ENCODE results near the gene CFAP70. TPM values are rescaled to one million over a fixed set of nuclear protein-coding genes. Genes with fewer than 3 reads are reported as not detected.
"Not testable (repeated sequence)": the region's sequence is repeated elsewhere in the genome, so short reads cannot be mapped to it uniquely, and the experiment has no call there.

Gene CFAP70
- total RNA-seq, 2 experiments from 2014 or later: 0.58 to 0.71 TPM

DNA sequence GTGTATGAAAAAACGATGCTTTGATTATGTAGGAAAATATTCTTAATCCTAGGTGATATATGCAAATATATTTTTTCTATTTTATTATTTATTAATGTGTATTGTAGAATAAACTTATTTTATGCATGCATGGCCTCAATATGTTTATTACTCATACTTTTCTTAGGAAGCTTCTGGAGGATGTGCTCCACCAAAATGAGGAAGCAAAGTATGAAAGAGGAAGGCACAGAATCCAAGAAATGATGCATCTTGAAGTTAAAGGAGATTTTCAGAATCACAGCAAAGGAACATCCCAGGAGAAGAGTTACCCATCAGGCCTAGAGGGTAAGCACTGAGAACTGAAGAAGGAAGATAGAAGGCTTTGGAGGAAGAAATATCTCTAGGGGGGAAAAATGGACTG lies 71.2 kb downstream of the CFAP70 start:
- ATAC-seq (no peak), DNase-seq (no peak)
- H3K4me3 Mint-ChIP-seq: no peak overlapping the region
- intact Hi-C loops (cut with DNase I, micrococcal nuclease): no loop called here
- H3K9me3 Mint-ChIP-seq (ENCODE audit: low read depth): no peaks in the 10 kb centered on the region
- H3K27me3 Mint-ChIP-seq: no peaks in the 10 kb centered on the region
- H3K36me3 Mint-ChIP-seq (ENCODE audit: low read depth): peaks cover 7% of the 10 kb centered on the region
- ChIA-PET CTCF (no interaction called here), POLR2A (no interaction called here)
- H3K27ac Mint-ChIP-seq: no peak overlapping the region
- no peaks in the 10 kb centered on the region for H3K4me1 Mint-ChIP-seq

DNA sequence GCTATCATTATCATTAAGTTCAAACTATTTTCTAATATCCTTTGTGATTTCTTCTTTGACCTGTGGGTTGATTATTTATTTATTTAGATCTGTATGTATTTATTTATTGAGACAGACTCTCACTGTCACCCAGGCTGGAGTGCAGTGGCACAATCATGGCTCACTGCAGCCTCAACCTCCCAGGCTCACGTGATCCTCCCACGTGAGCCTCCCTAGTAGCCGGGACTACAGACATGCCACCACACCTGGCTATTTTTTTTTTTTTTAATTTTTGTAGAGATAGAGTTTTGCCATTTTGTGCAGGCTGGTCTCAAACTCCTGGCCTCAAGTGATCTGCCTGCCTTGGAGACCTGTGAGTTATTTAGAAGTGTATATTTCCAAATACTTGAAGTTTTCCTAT lies 77.6 kb downstream of the CFAP70 start:
- DNase-seq (no peak), ATAC-seq (no peak)
- no peak overlapping the region for H3K4me3 Mint-ChIP-seq
- ChIA-PET POLR2A (interaction anchor here (0.6 kb wide), 1 partner anchor 119 kb away, joined by 4 read pairs; no protein-coding TSS in a partner anchor), CTCF (no interaction called here)
- H3K4me1 Mint-ChIP-seq: no peaks in the 10 kb centered on the region
- no peak overlapping the region for H3K27ac Mint-ChIP-seq
- no peaks in the 10 kb centered on the region for H3K9me3 Mint-ChIP-seq (ENCODE audit: low read depth)
- H3K27me3 Mint-ChIP-seq: no peaks in the 10 kb centered on the region
- intact Hi-C loops (cut with DNase I, micrococcal nuclease): no loop called here
- H3K36me3 Mint-ChIP-seq (ENCODE audit: low read depth): no peaks in the 10 kb centered on the region

- ChIA-PET CTCF (interaction anchor here (1.0 to 2.1 kb wide), 8 partner anchors 8 to 380 kb away, joined by 3 to 20 read pairs (median 4); partner anchors contain the start of genes DNAJC9 and MRPS16), POLR2A (interaction anchor here (1.0 kb wide), 1 partner anchor 18 kb away, joined by 4 read pairs; the partner anchor contains the start of gene DNAJC9)
- intact Hi-C loops (cut with DNase I, micrococcal nuclease): loop anchor here in 1 of 2 experiments (1.0 kb wide), 1 partner anchor 380 kb away; no protein-coding TSS in a partner anchor
Measured at GRCh38 chr10:73264423-73264822, 94.2 kb downstream of the CFAP70 start.

GRCh38 chr10:73263693-73264347 lies 94.8 kb downstream of the CFAP70 start:
- DNase-seq: peak; percentile 7
- Mint-ChIP-seq H3K27ac (no peak overlapping the region), H3K9me3 (ENCODE audit: low read depth) (peaks cover 5% of the 10 kb centered on the region), H3K36me3 (ENCODE audit: low read depth) (no peaks in the 10 kb centered on the region), H3K4me3 (no peak overlapping the region), H3K4me1 (peaks cover 3% of the 10 kb centered on the region), H3K27me3 (no peaks in the 10 kb centered on the region)
- ATAC-seq: no peak
- intact Hi-C loops (cut with DNase I, micrococcal nuclease): loop anchor here in 1 of 2 experiments (1.0 kb wide), 1 partner anchor 380 kb away; no protein-coding TSS in a partner anchor
- ChIA-PET POLR2A (interaction anchor here (1.0 kb wide), 1 partner anchor 17 kb away, joined by 4 read pairs; the partner anchor contains the start of gene DNAJC9), CTCF (interaction anchor here (1.0 to 2.1 kb wide), 10 partner anchors 8 to 381 kb away, joined by 3 to 20 read pairs (median 4); partner anchors contain the start of genes DNAJC9 and MRPS16)

More at GRCh38 chr10:73264423-73264822, 94.2 kb downstream of the CFAP70 start:
- Mint-ChIP-seq H3K4me1 (peaks cover 3% of the 10 kb centered on the region), H3K9me3 (ENCODE audit: low read depth) (no peaks in the 10 kb centered on the region), H3K36me3 (ENCODE audit: low read depth) (no peaks in the 10 kb centered on the region), H3K27me3 (no peaks in the 10 kb centered on the region), H3K4me3 (no peak overlapping the region), H3K27ac (no peak overlapping the region)
- DNase-seq (no peak), ATAC-seq (no peak)

GRCh38 chr10:73262880-73263555 lies 95.6 kb downstream of the CFAP70 start:
- H3K36me3 Mint-ChIP-seq (ENCODE audit: low read depth): no peaks in the 10 kb centered on the region
- H3K4me1 Mint-ChIP-seq: peaks cover 3% of the 10 kb centered on the region
- ChIA-PET POLR2A (interaction anchor here (1.8 kb wide), 1 partner anchor 10 kb away, joined by 3 read pairs; the partner anchor contains the start of gene MRPS16), CTCF (interaction anchor here (0.7 to 2.1 kb wide), 5 partner anchors 9 to 511 kb away, joined by 3 to 20 read pairs (median 3); partner anchors contain the start of gene MRPS16)
- no peak overlapping the region for H3K4me3 Mint-ChIP-seq
- intact Hi-C loops (cut with DNase I, micrococcal nuclease): no loop called here
- H3K9me3 Mint-ChIP-seq (ENCODE audit: low read depth): peaks cover 7% of the 10 kb centered on the region
- H3K27ac Mint-ChIP-seq: no peak overlapping the region
- no peaks in the 10 kb centered on the region for H3K27me3 Mint-ChIP-seq
- DNase-seq: no peak
- ATAC-seq: no peak

GRCh38 chr10:73262105-73262730 lies 96.4 kb downstream of the CFAP70 start:
- H3K27ac Mint-ChIP-seq: no peak overlapping the region
- H3K27me3 Mint-ChIP-seq: no peaks in the 10 kb centered on the region
- DNase-seq (no peak), ATAC-seq (no peak)
- POLR2A ChIA-PET: interaction anchor here (1.8 kb wide), 1 partner anchor 9 kb away, joined by 3 read pairs; the partner anchor contains the start of gene MRPS16
- intact Hi-C loops (cut with DNase I, micrococcal nuclease): no loop called here
- peaks cover 7% of the 10 kb centered on the region for H3K9me3 Mint-ChIP-seq (ENCODE audit: low read depth)
- CTCF ChIA-PET: interaction anchor here (2.2 kb wide), 1 partner anchor 10 kb away, joined by 6 read pairs; the partner anchor contains the start of gene MRPS16
- H3K36me3 Mint-ChIP-seq (ENCODE audit: low read depth): no peaks in the 10 kb centered on the region
- no peak overlapping the region for H3K4me3 Mint-ChIP-seq
- peaks cover 3% of the 10 kb centered on the region for H3K4me1 Mint-ChIP-seq

DNA sequence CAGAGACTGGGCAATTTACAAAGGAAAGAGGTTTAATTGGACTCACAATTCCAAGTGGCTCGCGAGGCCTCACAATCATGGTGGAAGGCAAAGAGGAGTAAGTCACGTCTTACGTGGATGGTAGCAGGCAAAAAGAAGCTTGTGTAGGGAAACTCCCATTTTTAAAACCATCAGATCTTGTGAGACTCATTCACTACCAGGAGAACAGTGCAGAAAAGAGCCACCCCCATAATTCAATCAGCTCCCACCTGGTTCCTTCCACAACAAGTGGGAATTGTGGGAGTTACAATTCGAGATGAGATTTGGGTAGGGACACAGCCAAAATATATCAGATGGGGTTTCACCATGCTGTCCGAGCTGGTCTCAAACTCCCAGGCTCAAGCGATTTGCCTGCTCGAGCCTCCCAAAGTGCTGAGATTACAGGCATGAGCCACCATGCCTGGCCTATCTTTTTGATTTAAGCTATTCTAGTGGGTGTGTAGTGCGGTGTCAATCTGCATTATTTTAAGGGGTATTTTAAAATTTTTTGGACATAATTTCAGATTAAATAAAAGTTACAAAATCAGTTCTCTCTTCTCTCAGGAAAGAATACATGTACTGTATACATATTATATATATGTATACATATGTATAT lies 97.2 kb downstream of the CFAP70 start:
- H3K36me3 Mint-ChIP-seq (ENCODE audit: low read depth): no peaks in the 10 kb centered on the region
- no peak overlapping the region for H3K27ac Mint-ChIP-seq
- intact Hi-C loops (cut with DNase I, micrococcal nuclease): no loop called here
- no peaks in the 10 kb centered on the region for H3K27me3 Mint-ChIP-seq
- H3K4me1 Mint-ChIP-seq: peaks cover 3% of the 10 kb centered on the region
- peaks cover 7% of the 10 kb centered on the region for H3K9me3 Mint-ChIP-seq (ENCODE audit: low read depth)
- DNase-seq (no peak), ATAC-seq (no peak)
- H3K4me3 Mint-ChIP-seq: no peak overlapping the region
- ChIA-PET CTCF (interaction anchor here (0.6 to 2.2 kb wide), 3 partner anchors 9 to 268 kb away, joined by 3 to 6 read pairs (median 3); partner anchors contain the start of gene MRPS16), POLR2A (interaction anchor here (0.6 to 1.8 kb wide), 2 partner anchors 9 to 17 kb away, joined by 3 read pairs; partner anchors contain the start of gene MRPS16)

- H3K4me3 Mint-ChIP-seq, CTCF ChIA-PET: not testable (repeated sequence)
Measured at GRCh38 chr10:73258612-73259011, 100.1 kb downstream of the CFAP70 start.

GRCh38 chr10:73253225-73253555 lies 105.5 kb downstream of the CFAP70 start:
- H3K4me1 Mint-ChIP-seq: peaks cover 26% of the 10 kb centered on the region
- no peaks in the 10 kb centered on the region for H3K27me3 Mint-ChIP-seq
- peak; percentile 18 for ATAC-seq
- peak overlapping the region; percentile 98 for H3K27ac Mint-ChIP-seq
- CTCF ChIA-PET: interaction anchor here (1.1 to 2.9 kb wide), 5 partner anchors 8 to 390 kb away, joined by 3 to 16 read pairs (median 5); partner anchors contain the start of gene P4HA1
- no peak for DNase-seq
- H3K4me3 Mint-ChIP-seq: peak overlapping the region; percentile 94
- no peaks in the 10 kb centered on the region for H3K9me3 Mint-ChIP-seq (ENCODE audit: low read depth)
- intact Hi-C loops (cut with DNase I, micrococcal nuclease): loop anchor here (2.0 to 10.0 kb wide), 5 partner anchors 106 to 622 kb away; partner anchors contain the start of genes ANXA7 (in 1 of the 2), CAMK2G (in 1 of the 2) and CFAP70 (in 1 of the 2)
- peaks cover 34% of the 10 kb centered on the region for H3K36me3 Mint-ChIP-seq (ENCODE audit: low read depth)
- POLR2A ChIA-PET: interaction anchor here (0.8 to 1.8 kb wide), 5 partner anchors 9 to 205 kb away, joined by 3 to 4 read pairs (median 4); no protein-coding TSS in a partner anchor

More at GRCh38 chr10:73258612-73259011, 100.1 kb downstream of the CFAP70 start:
- H3K9me3 Mint-ChIP-seq (ENCODE audit: low read depth); H3K27ac Mint-ChIP-seq; H3K27me3 Mint-ChIP-seq; POLR2A ChIA-PET; DNase-seq; ATAC-seq; H3K36me3 Mint-ChIP-seq (ENCODE audit: low read depth); H3K4me1 Mint-ChIP-seq: not testable (repeated sequence)
- intact Hi-C loops (cut with DNase I, micrococcal nuclease): loop anchor here in 1 of 2 experiments (10.0 kb wide), 1 partner anchor 616 kb away; the partner anchor contains the start of gene CAMK2G

- intact Hi-C loops (cut with DNase I, micrococcal nuclease): loop anchor here (1.0 to 10.0 kb wide), 12 partner anchors 84 to 622 kb away; partner anchors contain the start of genes ANXA7 (in 2 of the 2), CFAP70 (in 2 of the 2), CAMK2G (in 1 of the 2) and ECD (in 1 of the 2)
- POLR2A ChIA-PET: interaction anchor here (0.6 to 1.8 kb wide), 9 partner anchors 8 to 477 kb away, joined by 3 to 5 read pairs (median 4); no protein-coding TSS in a partner anchor
- Mint-ChIP-seq H3K9me3 (ENCODE audit: low read depth) (no peaks in the 10 kb centered on the region), H3K4me3 (peak within 1 kb of the TSS; percentile 94), H3K27me3 (no peaks in the 10 kb centered on the region), H3K4me1 (peaks cover 32% of the 10 kb centered on the region), H3K27ac (peak within 1 kb of the TSS; percentile 98), H3K36me3 (ENCODE audit: low read depth) (peaks cover 38% of the 10 kb centered on the region)
- peak; percentile 84 for ATAC-seq
- DNase-seq: peak; percentile 95
- CTCF ChIA-PET: interaction anchor here (1.1 to 2.9 kb wide), 4 partner anchors 9 to 156 kb away, joined by 3 to 16 read pairs (median 6); partner anchors contain the start of gene P4HA1
Measured at GRCh38 chr10:73252445-73253224, 106.0 kb downstream of the CFAP70 start, which contains the start of gene MRPS16. Gene MRPS16, minus strand, starts transcription at chr10:73252644. Its CDS starts 162 bp downstream, at chr10:73252482.

Data from activated CD4-positive, alpha-beta T cell treated with anti-CD3 and anti-CD28 coated beads for 36 hours (primary cell).